Activated CD8-positive, alpha-beta memory T cell treated with anti-CD3 and anti-CD28 coated beads, Interleukin-2, amount 50 U/mL, for 48 hours (primary cell): ENCODE results near the gene POLL.
"Not testable (repeated sequence)": the region's sequence is repeated elsewhere in the genome, so short reads cannot be mapped to it uniquely, and the experiment has no call there.

ENCODE experiments used
- DNase-seq: peaks from one replicate; pipeline ENCODE4 v3.0.0-alpha.2; 2020

Gene POLL

GRCh38 chr10:101611096-101611905 is 23.2 kb upstream of the POLL start:
- no peak for DNase-seq

GRCh38 chr10:101609481-101609880 is 21.4 kb upstream of the POLL start:
- no peak for DNase-seq

- no peak for DNase-seq
Observed at GRCh38 chr10:101607124-101607523, 19.1 kb upstream of the POLL start.

GRCh38 chr10:101602761-101603398 is 14.8 kb upstream of the POLL start:
- peak; percentile 90 for DNase-seq

- DNase-seq: no peak
Observed at GRCh38 chr10:101601541-101601940, 13.5 kb upstream of the POLL start.

GRCh38 chr10:101597091-101597900 is 9.2 kb upstream of the POLL start:
- no peak for DNase-seq

- DNase-seq: no peak
Observed at GRCh38 chr10:101595591-101596433, 7.8 kb upstream of the POLL start.

GRCh38 chr10:101593331-101593730 is 5.3 kb upstream of the POLL start:
- DNase-seq: not testable (repeated sequence)

GRCh38 chr10:101588879-101589278 is 822 bp upstream of the POLL start:
- DNase-seq: no peak

- no peak for DNase-seq
Observed at GRCh38 chr10:101585841-101586240, 2.2 kb downstream of the POLL start.

GRCh38 chr10:101580486-101581399 is 7.3 kb downstream of the POLL start:
- DNase-seq: no peak

GRCh38 chr10:101579516-101579870 is 8.6 kb downstream of the POLL start:
- no peak for DNase-seq

- no peak for DNase-seq
Observed at GRCh38 chr10:101578803-101579515, 9.1 kb downstream of the POLL start.

GRCh38 chr10:101578192-101578591 is 9.9 kb downstream of the POLL start:
- no peak for DNase-seq

GRCh38 chr10:101577121-101577871 is 10.8 kb downstream of the POLL start:
- DNase-seq: no peak

GRCh38 chr10:101576211-101576863 is 11.7 kb downstream of the POLL start:
- DNase-seq: no peak

GRCh38 chr10:101575580-101576210 is 12.4 kb downstream of the POLL start:
- DNase-seq: no peak

GRCh38 chr10:101575091-101575490 is 13.0 kb downstream of the POLL start:
- no peak for DNase-seq
